Measurements from ENCODE around the gene DIP2A. TPM values are rescaled to one million over a fixed set of nuclear protein-coding genes. Genes with fewer than 3 reads are reported as not detected.

DIP2A gene
- total and polyA plus RNA-seq, 2 of the 8 experiments (the other 6 are each of a cell fraction or from before 2014, with no cell fraction given) = 16.0 to 27.1 TPM

DNA sequence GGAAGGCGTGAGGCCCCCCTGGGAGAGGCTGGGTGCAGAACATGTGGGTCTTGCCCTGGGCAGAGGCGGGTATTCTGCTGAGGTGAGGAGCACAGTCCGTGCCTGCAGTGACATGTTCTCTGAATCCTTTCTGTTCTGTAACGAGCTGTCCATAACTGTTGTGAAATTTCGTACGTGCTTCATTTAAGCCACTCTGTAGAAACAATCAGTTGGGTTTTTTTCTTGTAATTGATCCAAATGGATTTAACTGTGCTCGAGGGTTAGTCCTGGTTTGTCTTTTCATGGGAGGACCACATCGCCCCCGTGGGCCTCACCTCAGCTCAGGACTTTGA, 45.4 kb upstream of the DIP2A start:
- no peak overlapping the region for H3K4ac ChIP-seq (replicated peaks; ENCODE audit: insufficient read length, low read depth, low read length)
- H4K20me1 ChIP-seq (replicated peaks in 1 of 2; ENCODE audit: control insufficient read depth in 1 of 2, insufficient read depth in 2 of 2, low read length in 2 of 2) = no peaks in the 10 kb centered on the region
- H3K36me3 ChIP-seq (ENCODE audit: control insufficient read depth in 2 of 4, insufficient read depth in 4 of 4, low read length in 3 of 4) = peaks cover 0 to 19% (median 9%) of the 10 kb centered on the region in 4 experiments; a peak in 6 of 8 replicates
- no peak overlapping the region for H3K4me3 ChIP-seq (ENCODE audit: extremely low read depth in 1 of 4, insufficient read depth in 2 of 4, low read depth in 3 of 4, low read length in 4 of 4)
- H2BK5ac ChIP-seq (ENCODE audit: low read depth, low read length) = no peak overlapping the region
- H3K27me3 ChIP-seq (replicated peaks in 1 of 4; ENCODE audit: control insufficient read depth in 3 of 4, extremely low read depth in 1 of 4, insufficient read depth in 3 of 4, low read length in 3 of 4) = no peaks in the 10 kb centered on the region
- no peak for FAIRE-seq
- ChIA-PET CTCF (ENCODE audit: partially characterized antibody) (no interaction called here), POLR2A (ENCODE audit: partially characterized antibody) (interaction anchor here (1.0 kb wide), 1 partner anchor 99 kb away, joined by 3 read pairs; no protein-coding TSS in a partner anchor)
- H4K8ac ChIP-seq (ENCODE audit: extremely low read depth, insufficient read depth, low read length) = no peak overlapping the region
- H3K18ac ChIP-seq (ENCODE audit: extremely low read depth, low read length) = no peak overlapping the region
- H2BK120ac ChIP-seq (replicated peaks; ENCODE audit: low read depth, low read length) = no peak overlapping the region
- no peak overlapping the region for H4K91ac ChIP-seq (replicated peaks; ENCODE audit: insufficient read length, low read length)
- no peak overlapping the region for H3K27ac ChIP-seq (ENCODE audit: low read depth, low read length)
- H2AK5ac ChIP-seq (ENCODE audit: low read depth, low read length) = no peak overlapping the region
- H2BK15ac ChIP-seq (ENCODE audit: low read length) = no peak overlapping the region
- no peak overlapping the region for H3K9ac ChIP-seq (replicated peaks in 1 of 4; ENCODE audit: extremely low read depth in 1 of 4, low read depth in 3 of 4, low read length in 3 of 4)
- no peak overlapping the region for H3K23ac ChIP-seq (ENCODE audit: insufficient read length)
- H3K4me1 ChIP-seq (replicated peaks in 1 of 4; ENCODE audit: control insufficient read depth in 3 of 4, insufficient read depth in 4 of 4, low read length in 3 of 4) = peaks cover 3 to 10% (median 6%) of the 10 kb centered on the region in 4 experiments
- no peak for DNase-seq (ENCODE audit: low read depth in 1 of 2, low spot score in 2 of 2)
- no peak overlapping the region for H2BK12ac ChIP-seq (ENCODE audit: low read depth, low read length)
- WGBS, 2 experiments (ENCODE audit: extremely low coverage in 1 of 2, insufficient coverage in 1 of 2, insufficient read length in 1 of 2, insufficient replicate concordance in 2 of 2, low coverage in 1 of 2, low lambda C conversion rate in 2 of 2, missing lambda C conversion rate in 1 of 2) = 91% methylated on average over 6 of the region's 9 CpGs; no CpG with 5 or more reads in 1 of the 2 experiments
- no peak overlapping the region for H2BK20ac ChIP-seq (ENCODE audit: low read length)
- no peaks in the 10 kb centered on the region for H3K23me2 ChIP-seq (ENCODE audit: low read depth, low read length)
- H3K9me3 ChIP-seq (ENCODE audit: insufficient read depth in 2 of 2, low read depth in 1 of 2, low read length in 1 of 2) = no peaks in the 10 kb centered on the region
- H3K4me2 ChIP-seq (ENCODE audit: insufficient read depth in 1 of 2, low read depth in 2 of 2, low read length in 2 of 2) = no peak overlapping the region
- no peaks in the 10 kb centered on the region for H3K79me2 ChIP-seq (ENCODE audit: control insufficient read depth in 1 of 2, insufficient read depth in 2 of 2, low read length in 2 of 2)
- H3K56ac ChIP-seq (replicated peaks; ENCODE audit: insufficient read length, low read depth, low read length) = no peak overlapping the region
- no peak overlapping the region for H4K5ac ChIP-seq (ENCODE audit: insufficient read length, low read depth, low read length)
- no peaks in the 10 kb centered on the region; the same call in 1 of the 2 replicates for H3K79me1 ChIP-seq (ENCODE audit: low read depth, low read length)
- H2AFZ ChIP-seq (ENCODE audit: low read length) = no peak overlapping the region
- H3K14ac ChIP-seq (ENCODE audit: insufficient read length) = no peak overlapping the region
- no peak for TF ChIP-seq SP1 (IDR thresholded peaks at IDR 0.05; ENCODE audit: low read depth, low read length)
- no peak for TF ChIP-seq TBP (IDR thresholded peaks at IDR 0.05; ENCODE audit: low read depth, low read length)
- TF ChIP-seq NANOG (IDR thresholded peaks at IDR 0.05; ENCODE audit: insufficient read depth, low read depth, low read length, poor library complexity, severe bottlenecking) = no peak
- TF ChIP-seq BRCA1 (IDR thresholded peaks at IDR 0.05; ENCODE audit: low read depth, low read length) = no peak
- TF ChIP-seq JUN (IDR thresholded peaks at IDR 0.05; ENCODE audit: low read depth, low read length) = no peak
- TF ChIP-seq GABPA (IDR thresholded peaks at IDR 0.05; ENCODE audit: borderline replicate concordance, insufficient read depth, low read length) = no peak
- TF ChIP-seq SIX5 (IDR thresholded peaks at IDR 0.05; ENCODE audit: low read depth, low read length) = no peak
- TF ChIP-seq, protein P1, sequence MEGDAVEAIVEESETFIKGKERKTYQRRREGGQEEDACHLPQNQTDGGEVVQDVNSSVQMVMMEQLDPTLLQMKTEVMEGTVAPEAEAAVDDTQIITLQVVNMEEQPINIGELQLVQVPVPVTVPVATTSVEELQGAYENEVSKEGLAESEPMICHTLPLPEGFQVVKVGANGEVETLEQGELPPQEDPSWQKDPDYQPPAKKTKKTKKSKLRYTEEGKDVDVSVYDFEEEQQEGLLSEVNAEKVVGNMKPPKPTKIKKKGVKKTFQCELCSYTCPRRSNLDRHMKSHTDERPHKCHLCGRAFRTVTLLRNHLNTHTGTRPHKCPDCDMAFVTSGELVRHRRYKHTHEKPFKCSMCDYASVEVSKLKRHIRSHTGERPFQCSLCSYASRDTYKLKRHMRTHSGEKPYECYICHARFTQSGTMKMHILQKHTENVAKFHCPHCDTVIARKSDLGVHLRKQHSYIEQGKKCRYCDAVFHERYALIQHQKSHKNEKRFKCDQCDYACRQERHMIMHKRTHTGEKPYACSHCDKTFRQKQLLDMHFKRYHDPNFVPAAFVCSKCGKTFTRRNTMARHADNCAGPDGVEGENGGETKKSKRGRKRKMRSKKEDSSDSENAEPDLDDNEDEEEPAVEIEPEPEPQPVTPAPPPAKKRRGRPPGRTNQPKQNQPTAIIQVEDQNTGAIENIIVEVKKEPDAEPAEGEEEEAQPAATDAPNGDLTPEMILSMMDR (IDR thresholded peaks at IDR 0.05; ENCODE audit: control extremely low read depth in 1 of 3, insufficient read depth in 1 of 3, low read depth in 1 of 3, low read length in 3 of 3) = no peak
- TF ChIP-seq KDM4A (IDR thresholded peaks at IDR 0.05; ENCODE audit: low read depth, low read length, severe bottlenecking) = no peak
- TF ChIP-seq YY1 (IDR thresholded peaks at IDR 0.05; ENCODE audit: low read depth, low read length) = no peak
- no peak for TF ChIP-seq SIN3A (conservative IDR thresholded peaks at IDR 0.05 in 1 of 2, IDR thresholded peaks at IDR 0.05 in 1 of 2; ENCODE audit: low read depth in 1 of 2, low read length in 2 of 2)
- TF ChIP-seq SP4 (IDR thresholded peaks at IDR 0.05; ENCODE audit: low read length) = no peak
